ENCODE data around the gene HOXB6.

HOXB6 gene

DNA sequence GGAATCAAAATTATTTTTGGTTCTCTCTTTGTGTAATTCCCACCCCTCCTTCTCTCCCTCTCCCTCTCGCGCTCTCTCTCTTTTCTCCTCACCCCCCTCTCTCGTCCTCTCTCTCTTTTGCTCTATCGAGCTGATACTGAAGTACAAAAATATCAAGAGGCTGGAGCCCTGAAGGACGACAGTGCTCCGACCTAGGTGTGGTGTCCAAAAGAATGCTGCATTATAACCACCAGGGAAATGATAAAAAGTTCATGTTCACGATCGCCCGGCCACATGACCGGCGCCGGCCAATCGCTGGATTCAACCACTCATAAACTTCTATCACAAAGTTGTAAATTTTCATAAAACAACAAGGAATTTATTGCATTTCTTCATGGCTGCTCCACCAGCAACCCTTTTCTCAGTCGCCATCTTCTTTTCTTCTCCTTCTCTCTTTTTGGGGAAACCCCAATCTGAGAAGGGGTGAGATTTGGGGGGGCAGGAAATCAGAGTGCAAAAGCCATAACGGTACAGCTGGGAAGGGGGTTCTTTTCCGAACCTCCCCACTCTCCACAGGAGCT lies at the start of gene HOXB6:
Gene HOXB6, minus strand, starts transcription at position 217 of the 560 bp plus-strand sequence. CDS start 6,836 bp downstream, outside the sequence.
- DNase-seq (ENCODE audit: low read depth): no peak

- DNase-seq (ENCODE audit: low read depth): no peak
These were observed 45.0 kb upstream of the HOXB6 start for GRCh38 chr17:48649741-48650140.

DNA sequence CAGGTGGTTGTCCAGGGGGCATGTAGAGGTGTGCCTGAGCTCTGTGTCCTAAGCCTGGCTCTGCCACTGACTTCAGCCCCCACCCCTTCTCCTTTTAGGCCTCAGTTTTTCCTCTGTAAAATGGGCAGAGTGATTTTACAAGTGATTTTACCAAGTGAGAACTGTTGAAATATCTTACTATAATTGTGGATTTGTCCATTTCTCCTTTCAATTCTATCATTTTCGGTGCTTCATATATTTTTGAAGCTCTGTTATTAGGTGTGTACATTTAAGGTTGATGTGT lies 43.1 kb upstream of the HOXB6 start:
- no peak for DNase-seq (ENCODE audit: low read depth)

DNA sequence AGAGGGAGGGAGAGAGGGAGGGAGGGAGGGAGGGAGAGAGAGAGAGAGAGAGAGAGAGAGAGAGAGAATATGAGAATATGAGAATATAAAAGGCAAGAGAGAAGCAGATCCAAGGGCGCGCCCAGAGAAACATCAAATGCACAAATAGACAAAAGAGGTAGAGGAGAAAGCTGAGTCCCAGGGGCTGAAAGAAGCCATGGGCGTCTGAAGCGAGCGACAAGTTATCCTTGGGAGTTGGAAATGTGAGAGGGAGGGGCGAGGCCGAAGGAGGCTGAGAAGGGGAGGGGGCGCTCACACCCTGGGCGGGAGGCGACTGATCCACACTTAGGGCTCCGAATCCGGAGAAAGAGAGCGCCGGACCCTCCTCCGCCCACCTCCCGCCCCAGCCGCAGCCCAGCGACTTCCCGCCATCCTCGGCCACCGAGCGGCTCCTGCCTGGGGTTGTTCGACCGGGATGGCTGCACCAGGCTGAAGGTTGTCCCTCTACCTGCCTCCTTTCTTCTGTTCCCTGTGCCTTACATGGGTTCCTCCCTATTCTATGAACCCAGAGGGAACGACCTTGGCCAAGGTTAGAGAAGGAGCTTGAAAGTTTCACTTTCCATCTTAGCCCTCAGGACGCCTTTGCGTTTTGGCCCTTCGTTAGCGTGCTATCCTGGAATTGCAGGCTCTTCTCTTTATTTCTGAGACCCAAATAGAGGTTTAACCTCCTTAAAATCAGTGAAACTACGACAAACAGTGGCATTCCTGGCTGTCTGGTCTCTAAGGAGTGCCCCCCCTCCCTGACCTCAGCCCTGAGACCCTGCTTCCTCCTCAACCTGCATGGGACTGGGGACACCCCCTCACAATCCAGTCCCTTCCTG lies 42.5 kb upstream of the HOXB6 start:
- no peak for DNase-seq (ENCODE audit: low read depth)

DNA sequence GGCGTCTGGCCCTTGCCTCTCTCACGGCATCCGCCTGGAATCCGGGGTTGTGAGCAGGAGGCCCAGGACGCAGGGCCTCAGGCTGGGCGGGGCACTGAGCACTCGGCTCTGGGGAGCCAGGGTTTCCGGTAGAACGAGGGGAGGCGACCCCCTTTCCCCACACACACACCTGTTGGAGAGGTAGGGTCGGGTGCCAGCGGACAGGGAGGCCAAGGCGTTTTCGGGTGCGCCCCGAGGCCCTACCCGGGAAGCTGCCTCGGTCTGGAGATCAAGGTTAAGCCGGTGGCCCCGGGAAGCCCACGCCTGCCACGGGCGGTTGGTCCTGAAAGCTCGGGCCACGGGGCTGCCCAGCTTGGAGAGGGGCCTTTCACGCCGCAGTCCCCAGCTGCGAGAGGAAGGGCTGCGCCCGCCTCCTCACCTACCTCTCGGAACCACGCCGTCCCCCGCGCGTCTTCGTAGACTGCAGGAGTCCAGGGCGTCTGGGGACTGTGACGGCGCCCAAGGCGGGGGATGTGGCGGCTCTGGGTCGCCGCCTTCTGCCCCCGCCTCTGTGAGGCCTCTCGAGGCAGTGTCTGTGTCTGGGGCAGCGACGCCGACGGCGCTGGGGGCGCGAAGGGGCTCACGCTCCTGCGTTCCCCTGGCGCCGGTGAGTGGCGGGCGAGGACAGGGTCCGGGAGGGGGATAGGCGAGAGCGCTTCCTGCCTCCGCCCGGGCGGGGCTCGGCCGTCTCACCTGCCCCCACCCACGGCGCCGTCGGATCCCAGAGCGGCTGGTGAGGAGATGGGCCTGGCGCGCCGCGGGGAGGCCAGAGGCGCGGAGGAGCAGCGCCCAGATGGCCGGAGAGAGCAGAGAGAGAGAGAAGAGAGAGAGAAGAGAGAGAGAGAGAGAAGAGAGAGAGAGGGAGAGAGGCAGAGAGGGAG lies 41.7 kb upstream of the HOXB6 start:
- DNase-seq (ENCODE audit: low read depth): no peak

GRCh38 chr17:48645639-48646182 lies 40.9 kb upstream of the HOXB6 start:
- DNase-seq (ENCODE audit: low read depth): no peak

DNA sequence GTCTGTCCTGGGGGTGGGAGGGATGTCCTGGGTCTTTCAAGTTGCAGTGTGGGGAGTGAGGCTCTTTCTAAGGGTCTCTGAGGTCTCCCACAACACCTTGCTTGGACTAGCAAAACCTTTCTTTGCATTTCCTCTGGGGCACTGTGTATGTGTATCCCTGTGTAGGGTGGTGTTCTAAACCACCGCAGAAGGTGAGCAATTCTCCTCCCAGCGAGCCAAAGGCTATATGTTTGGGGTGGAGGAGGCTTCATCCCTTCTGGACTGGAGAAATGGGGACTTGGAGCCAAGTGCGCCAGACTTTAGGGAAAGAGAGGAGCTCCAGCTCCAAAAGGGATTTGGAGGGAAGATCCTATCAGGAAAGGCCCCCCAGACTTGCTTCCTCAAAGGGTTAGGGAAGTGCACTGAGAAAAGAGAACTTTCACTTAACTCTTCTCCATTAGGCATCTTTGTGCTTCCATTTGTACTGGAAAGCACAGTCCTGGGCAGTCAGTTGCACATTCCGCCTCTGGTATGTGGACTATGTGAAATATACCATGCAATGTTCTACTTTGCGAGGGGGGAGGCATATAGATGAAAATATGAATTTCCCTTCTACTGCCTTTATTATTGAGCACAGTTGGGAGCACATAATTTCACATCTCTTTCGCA lies 40.2 kb upstream of the HOXB6 start:
- DNase-seq (ENCODE audit: low read depth): no peak

DNA sequence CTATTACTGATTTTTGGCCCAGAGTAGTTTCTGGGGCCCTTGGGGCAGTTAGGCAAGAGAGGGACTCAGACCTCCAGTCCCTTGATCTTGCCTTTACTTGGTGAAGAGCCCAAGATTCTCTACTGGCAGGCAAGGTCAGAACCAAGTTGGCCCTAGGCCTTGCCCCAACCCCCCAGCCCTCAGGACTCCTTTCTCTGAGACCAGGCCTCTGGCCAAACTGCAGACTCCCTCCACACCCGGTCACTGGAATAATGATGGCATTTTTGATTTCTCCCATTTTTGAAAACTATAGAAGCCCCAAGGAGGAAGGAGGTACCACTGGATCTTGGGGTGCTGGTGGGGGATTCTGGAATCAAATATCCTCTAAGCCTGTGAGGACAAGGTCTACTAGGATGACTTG lies 39.4 kb upstream of the HOXB6 start:
- DNase-seq (ENCODE audit: low read depth): no peak

DNA sequence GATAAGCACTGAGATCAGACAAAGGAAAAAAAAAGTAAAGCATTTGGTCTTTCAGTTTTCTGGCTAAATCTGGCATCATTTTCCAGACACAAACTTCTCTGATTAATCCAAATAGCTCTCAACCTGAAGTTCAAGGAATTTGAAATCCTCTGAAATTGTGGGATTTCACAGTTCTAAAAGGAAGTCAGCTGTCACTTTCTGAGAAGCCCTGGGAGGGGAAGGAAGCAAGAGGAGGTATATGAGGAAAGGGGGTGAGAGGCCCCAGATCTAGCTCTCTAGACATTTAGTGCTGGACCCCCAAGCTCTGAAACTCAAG lies 38.9 kb upstream of the HOXB6 start:
- DNase-seq (ENCODE audit: low read depth): no peak

DNA sequence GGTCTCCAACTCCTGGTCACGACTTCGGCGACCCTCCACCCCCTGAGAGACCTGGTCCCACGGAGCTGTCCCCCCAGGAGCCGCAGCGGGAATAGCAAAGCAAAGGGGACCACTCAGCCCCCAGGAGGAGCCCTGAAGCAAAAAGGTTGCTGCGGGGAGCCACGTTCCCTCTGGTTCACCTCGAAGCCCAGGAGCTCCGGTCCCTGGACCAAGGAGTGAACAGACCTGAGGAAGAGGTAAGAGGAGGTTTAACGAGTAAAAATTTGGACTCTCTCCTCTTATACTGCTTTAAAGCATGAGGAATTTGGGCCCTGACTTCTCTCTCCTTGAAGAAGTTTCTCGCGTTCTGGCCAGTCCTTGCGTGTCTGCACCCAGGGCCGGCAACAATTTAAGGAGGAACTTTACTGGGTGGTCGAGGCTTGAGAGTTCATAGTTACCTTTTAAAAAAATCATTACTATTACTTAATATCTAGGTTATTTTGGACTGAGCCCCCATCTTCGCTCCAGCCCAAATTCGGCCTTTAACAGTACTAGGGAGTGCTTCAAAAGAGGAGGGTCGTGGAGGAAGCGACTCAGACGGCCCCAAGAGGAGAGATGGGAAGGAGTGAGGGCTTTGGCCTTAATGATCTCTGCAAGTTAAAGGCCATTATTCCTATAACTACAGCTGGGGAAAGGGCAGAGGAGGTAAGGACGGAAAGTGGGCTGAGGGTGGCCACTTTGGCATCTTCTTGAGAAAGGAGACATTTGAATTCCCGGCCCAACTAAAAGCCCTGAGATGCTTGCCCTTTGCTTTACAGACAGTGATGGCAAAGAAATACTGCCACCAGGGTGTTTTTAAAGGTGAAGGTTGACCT lies 38.3 kb upstream of the HOXB6 start:
- no peak for DNase-seq (ENCODE audit: low read depth)

GRCh38 chr17:48642059-48642842 lies 37.5 kb upstream of the HOXB6 start:
- DNase-seq (ENCODE audit: low read depth): no peak

DNA sequence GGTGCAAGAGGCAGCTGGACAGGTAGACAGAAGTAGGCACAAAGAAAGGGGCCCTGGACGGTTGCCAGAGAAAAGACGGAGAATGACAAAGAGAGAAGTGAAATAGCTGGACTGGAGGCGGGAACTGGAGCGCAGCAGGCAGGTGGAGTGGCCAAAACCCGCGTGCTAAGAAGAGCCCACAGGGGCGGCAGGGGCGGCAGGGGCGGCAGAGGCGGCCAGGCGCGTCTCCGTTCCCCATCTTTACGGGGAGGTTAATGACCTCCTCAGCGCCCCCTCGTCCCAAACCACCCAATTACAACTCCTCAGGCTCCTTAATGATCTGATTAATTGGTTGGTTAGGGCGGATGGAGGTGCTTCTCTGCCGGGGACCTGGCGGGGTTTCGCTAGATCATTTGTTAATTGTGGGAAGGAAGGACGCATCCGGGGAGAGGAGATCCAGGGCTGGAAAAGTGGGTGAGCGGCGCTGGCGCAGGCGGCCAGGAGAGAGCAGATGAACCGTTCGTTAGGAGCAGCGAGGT lies 36.8 kb upstream of the HOXB6 start:
- no peak for DNase-seq (ENCODE audit: low read depth)

GRCh38 chr17:48640858-48641180 lies 36.0 kb upstream of the HOXB6 start:
- no peak for DNase-seq (ENCODE audit: low read depth)

GRCh38 chr17:48639982-48640857 lies 35.4 kb upstream of the HOXB6 start:
- DNase-seq (ENCODE audit: low read depth): no peak

GRCh38 chr17:48639136-48639535 lies 34.4 kb upstream of the HOXB6 start:
- no peak for DNase-seq (ENCODE audit: low read depth)

- DNase-seq (ENCODE audit: low read depth): no peak
These were observed 32.8 kb upstream of the HOXB6 start for GRCh38 chr17:48637323-48638260.

GRCh38 chr17:48636177-48637018 lies 31.6 kb upstream of the HOXB6 start:
- DNase-seq (ENCODE audit: low read depth): peak; percentile 4

All from fibroblast of the conjunctiva (primary cell).